Measurements from ENCODE around the gene DNTT. TPM values are rescaled to one million over a fixed set of nuclear protein-coding genes. Genes with fewer than 3 reads are reported as not detected.

DNTT gene
- polyA plus RNA-seq, 1 donor from 2014 or later, result not detected

DNA sequence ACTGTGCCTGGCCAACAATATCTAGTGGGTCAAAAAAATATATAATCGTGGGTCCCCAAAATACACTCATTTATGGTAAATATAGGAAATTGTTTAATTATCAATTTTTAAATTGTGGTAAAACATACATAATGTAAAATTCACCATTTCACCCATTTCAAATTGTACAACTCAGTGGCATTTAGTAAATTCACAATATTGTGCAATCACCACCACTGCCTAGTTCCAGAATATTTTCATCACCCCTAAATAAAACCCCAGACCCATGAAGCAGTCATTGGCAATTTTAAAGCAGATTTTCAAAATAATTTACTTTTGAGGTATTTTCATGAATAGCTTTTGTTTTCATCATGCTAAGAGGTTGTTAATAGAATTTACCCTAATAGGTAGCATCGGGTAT lies 43.1 kb upstream of the DNTT start:
- no peaks in the 10 kb centered on the region for H3K79me2 ChIP-seq (replicated peaks; ENCODE audit: insufficient read depth, low read length)
- H3K27ac ChIP-seq (ENCODE audit: low read length), result no peak overlapping the region
- no peaks in the 10 kb centered on the region for H3K9me3 ChIP-seq (ENCODE audit: low read length)
- no peaks in the 10 kb centered on the region for H3K36me3 ChIP-seq (ENCODE audit: insufficient read depth, low read length)
- H2AFZ ChIP-seq (ENCODE audit: low read depth, low read length), result no peak overlapping the region
- H3K9ac ChIP-seq (ENCODE audit: low read length), result no peak overlapping the region
- no peaks in the 10 kb centered on the region for H3K9me2 ChIP-seq (ENCODE audit: insufficient read depth, low read length)
- H3F3A ChIP-seq (ENCODE audit: insufficient read depth, low read length, poor library complexity, severe bottlenecking), result no peaks in the 10 kb centered on the region
- H3K4me3 ChIP-seq (ENCODE audit: low read length), result no peak overlapping the region
- no peaks in the 10 kb centered on the region for H4K20me1 ChIP-seq (ENCODE audit: insufficient read depth)
- no peak for TF ChIP-seq TAF1 (IDR thresholded peaks at IDR 0.05; ENCODE audit: low read depth)
- no peak for TF ChIP-seq EP300 (conservative IDR thresholded peaks at IDR 0.05; ENCODE audit: poor library complexity, severe bottlenecking)
- no peak for TF ChIP-seq EZH2 (IDR thresholded peaks at IDR 0.05; ENCODE audit: borderline replicate concordance, insufficient read depth, low read length, poor library complexity, severe bottlenecking)
- no peak for TF ChIP-seq RAD21 (conservative IDR thresholded peaks at IDR 0.05)
- TF ChIP-seq SMC3 (conservative IDR thresholded peaks at IDR 0.05; ENCODE audit: poor library complexity), result no peak
- TF ChIP-seq MXI1 (conservative IDR thresholded peaks at IDR 0.05; ENCODE audit: poor library complexity, severe bottlenecking), result no peak
- TF ChIP-seq, protein P1, sequence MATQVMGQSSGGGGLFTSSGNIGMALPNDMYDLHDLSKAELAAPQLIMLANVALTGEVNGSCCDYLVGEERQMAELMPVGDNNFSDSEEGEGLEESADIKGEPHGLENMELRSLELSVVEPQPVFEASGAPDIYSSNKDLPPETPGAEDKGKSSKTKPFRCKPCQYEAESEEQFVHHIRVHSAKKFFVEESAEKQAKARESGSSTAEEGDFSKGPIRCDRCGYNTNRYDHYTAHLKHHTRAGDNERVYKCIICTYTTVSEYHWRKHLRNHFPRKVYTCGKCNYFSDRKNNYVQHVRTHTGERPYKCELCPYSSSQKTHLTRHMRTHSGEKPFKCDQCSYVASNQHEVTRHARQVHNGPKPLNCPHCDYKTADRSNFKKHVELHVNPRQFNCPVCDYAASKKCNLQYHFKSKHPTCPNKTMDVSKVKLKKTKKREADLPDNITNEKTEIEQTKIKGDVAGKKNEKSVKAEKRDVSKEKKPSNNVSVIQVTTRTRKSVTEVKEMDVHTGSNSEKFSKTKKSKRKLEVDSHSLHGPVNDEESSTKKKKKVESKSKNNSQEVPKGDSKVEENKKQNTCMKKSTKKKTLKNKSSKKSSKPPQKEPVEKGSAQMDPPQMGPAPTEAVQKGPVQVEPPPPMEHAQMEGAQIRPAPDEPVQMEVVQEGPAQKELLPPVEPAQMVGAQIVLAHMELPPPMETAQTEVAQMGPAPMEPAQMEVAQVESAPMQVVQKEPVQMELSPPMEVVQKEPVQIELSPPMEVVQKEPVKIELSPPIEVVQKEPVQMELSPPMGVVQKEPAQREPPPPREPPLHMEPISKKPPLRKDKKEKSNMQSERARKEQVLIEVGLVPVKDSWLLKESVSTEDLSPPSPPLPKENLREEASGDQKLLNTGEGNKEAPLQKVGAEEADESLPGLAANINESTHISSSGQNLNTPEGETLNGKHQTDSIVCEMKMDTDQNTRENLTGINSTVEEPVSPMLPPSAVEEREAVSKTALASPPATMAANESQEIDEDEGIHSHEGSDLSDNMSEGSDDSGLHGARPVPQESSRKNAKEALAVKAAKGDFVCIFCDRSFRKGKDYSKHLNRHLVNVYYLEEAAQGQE (IDR thresholded peaks at IDR 0.05; ENCODE audit: borderline replicate concordance), result no peak
- TF ChIP-seq, protein P2, sequence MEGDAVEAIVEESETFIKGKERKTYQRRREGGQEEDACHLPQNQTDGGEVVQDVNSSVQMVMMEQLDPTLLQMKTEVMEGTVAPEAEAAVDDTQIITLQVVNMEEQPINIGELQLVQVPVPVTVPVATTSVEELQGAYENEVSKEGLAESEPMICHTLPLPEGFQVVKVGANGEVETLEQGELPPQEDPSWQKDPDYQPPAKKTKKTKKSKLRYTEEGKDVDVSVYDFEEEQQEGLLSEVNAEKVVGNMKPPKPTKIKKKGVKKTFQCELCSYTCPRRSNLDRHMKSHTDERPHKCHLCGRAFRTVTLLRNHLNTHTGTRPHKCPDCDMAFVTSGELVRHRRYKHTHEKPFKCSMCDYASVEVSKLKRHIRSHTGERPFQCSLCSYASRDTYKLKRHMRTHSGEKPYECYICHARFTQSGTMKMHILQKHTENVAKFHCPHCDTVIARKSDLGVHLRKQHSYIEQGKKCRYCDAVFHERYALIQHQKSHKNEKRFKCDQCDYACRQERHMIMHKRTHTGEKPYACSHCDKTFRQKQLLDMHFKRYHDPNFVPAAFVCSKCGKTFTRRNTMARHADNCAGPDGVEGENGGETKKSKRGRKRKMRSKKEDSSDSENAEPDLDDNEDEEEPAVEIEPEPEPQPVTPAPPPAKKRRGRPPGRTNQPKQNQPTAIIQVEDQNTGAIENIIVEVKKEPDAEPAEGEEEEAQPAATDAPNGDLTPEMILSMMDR (IDR thresholded peaks at IDR 0.05; ENCODE audit: poor library complexity, severe bottlenecking), result no peak
- TF ChIP-seq POLR2AphosphoS5 (IDR thresholded peaks at IDR 0.05), result no peak
- no peaks in the 10 kb centered on the region for H3K27me3 ChIP-seq (ENCODE audit: insufficient read depth, low read depth, low read length)
- no peak overlapping the region for H3K4me2 ChIP-seq (ENCODE audit: low read length)

- Histone ChIP-seq H2AFZ (ENCODE audit: low read depth, low read length) (no peak overlapping the region), H3K4me2 (ENCODE audit: low read length) (no peak overlapping the region), H3K27ac (ENCODE audit: low read length) (no peak overlapping the region), H3K27me3 (ENCODE audit: insufficient read depth, low read depth, low read length) (no peaks in the 10 kb centered on the region), H3K4me3 (ENCODE audit: low read length) (no peak overlapping the region), H3K36me3 (ENCODE audit: insufficient read depth, low read length) (no peaks in the 10 kb centered on the region), H3F3A (ENCODE audit: insufficient read depth, low read length, poor library complexity, severe bottlenecking) (no peaks in the 10 kb centered on the region), H3K9me2 (ENCODE audit: insufficient read depth, low read length) (no peaks in the 10 kb centered on the region), H3K9me3 (ENCODE audit: low read length) (no peaks in the 10 kb centered on the region), H3K9ac (ENCODE audit: low read length) (no peak overlapping the region), H4K20me1 (ENCODE audit: insufficient read depth) (no peaks in the 10 kb centered on the region), H3K79me2 (replicated peaks; ENCODE audit: insufficient read depth, low read length) (no peaks in the 10 kb centered on the region)
- TF ChIP-seq, protein P1 (IDR thresholded peaks at IDR 0.05; ENCODE audit: borderline replicate concordance), result no peak
- TF ChIP-seq MXI1 (conservative IDR thresholded peaks at IDR 0.05; ENCODE audit: poor library complexity, severe bottlenecking) (no peak), TAF1 (IDR thresholded peaks at IDR 0.05; ENCODE audit: low read depth) (no peak), EP300 (conservative IDR thresholded peaks at IDR 0.05; ENCODE audit: poor library complexity, severe bottlenecking) (no peak), EZH2 (IDR thresholded peaks at IDR 0.05; ENCODE audit: borderline replicate concordance, insufficient read depth, low read length, poor library complexity, severe bottlenecking) (no peak), RAD21 (conservative IDR thresholded peaks at IDR 0.05) (no peak), SMC3 (conservative IDR thresholded peaks at IDR 0.05; ENCODE audit: poor library complexity) (no peak), POLR2AphosphoS5 (IDR thresholded peaks at IDR 0.05) (no peak)
- TF ChIP-seq, protein P2 (IDR thresholded peaks at IDR 0.05; ENCODE audit: poor library complexity, severe bottlenecking), result no peak
These were observed 42.3 kb upstream of the DNTT start for GRCh38 chr10:96261930-96262329.
